H9 (cell line): ENCODE measurements around the gene JARID2. TPM values are rescaled to one million over a fixed set of nuclear protein-coding genes. Genes with fewer than 3 reads are reported as not detected.
A peak's percentile ranks its signal among the peaks of the same experiment; 100 is the strongest.

Experiments used
- DNase-seq: peaks from one replicate; pipeline ENCODE4 v3.0.0-alpha.2; 2017
- H2AFZ ChIP-seq: one replicate; pipeline ENCODE4 v1.6.1; 2013; ENCODE audit warnings: mild to moderate bottlenecking, low read length, control low read depth, moderate library complexity
- H2AK5ac ChIP-seq: 2 replicates; pipeline ENCODE4 v1.6.1; 2013; ENCODE audit warnings: low read length, control low read depth, mixed read lengths; ENCODE audit not compliant: insufficient read length
- H2BK120ac ChIP-seq: one replicate; pipeline ENCODE4 v1.6.1; 2013; ENCODE audit warnings: low read depth, mild to moderate bottlenecking, low read length, control low read depth, inconsistent platforms; ENCODE audit not compliant: poor library complexity, severe bottlenecking
- H2BK12ac ChIP-seq: 2 replicates; pipeline ENCODE4 v1.6.1; 2013; ENCODE audit warnings: low read length, control low read depth, mixed read lengths, low read depth; ENCODE audit not compliant: insufficient read length
- H2BK15ac ChIP-seq: 2 replicates; pipeline ENCODE4 v1.6.1; 2013; ENCODE audit warnings: low read depth, low read length, control low read depth
- H2BK20ac ChIP-seq: one replicate; pipeline ENCODE4 v1.6.1; 2013; ENCODE audit warnings: low read depth, mild to moderate bottlenecking, low read length, control low read depth, inconsistent platforms; ENCODE audit not compliant: poor library complexity, severe bottlenecking
- H2BK5ac ChIP-seq: 2 replicates; pipeline ENCODE4 v1.6.1; 2013; ENCODE audit warnings: low read length, control low read depth, mixed read lengths; ENCODE audit not compliant: insufficient read length
- H3K14ac ChIP-seq: 2 replicates; pipeline ENCODE4 v1.6.1; 2013; ENCODE audit warnings: low read length, control low read depth; ENCODE audit not compliant: insufficient read depth
- H3K18ac ChIP-seq: 2 replicates; pipeline ENCODE4 v1.6.1; 2013; ENCODE audit warnings: low read depth, mild to moderate bottlenecking, mixed read lengths, low read length, control low read depth; ENCODE audit not compliant: insufficient read length
- H3K23ac ChIP-seq: 2 replicates; pipeline ENCODE4 v1.6.1; 2013; ENCODE audit warnings: low read length, control low read depth, mixed read lengths, low read depth; ENCODE audit not compliant: insufficient read length
- H3K23me2 ChIP-seq: 2 replicates; pipeline ENCODE4 v1.6.1; 2013; ENCODE audit warnings: low read depth, mild to moderate bottlenecking, mixed read lengths, low read length, control low read depth; ENCODE audit not compliant: insufficient read length, poor library complexity, severe bottlenecking
- H3K27ac ChIP-seq: 2 replicates; pipeline ENCODE4 v1.5.1; 2013; ENCODE audit warnings: low read length, control low read depth, mixed read lengths, low read depth; ENCODE audit not compliant: insufficient read length
- H3K27me3 ChIP-seq: 2 replicates; pipeline ENCODE4 v1.6.1; 2013; ENCODE audit warnings: low read length, control low read depth, inconsistent platforms; ENCODE audit not compliant: insufficient read depth
- H3K4ac ChIP-seq: 2 replicates; pipeline ENCODE4 v1.6.1; 2013; ENCODE audit warnings: low read depth, mild to moderate bottlenecking, control low read depth, inconsistent platforms, low read length, moderate library complexity
- H3K4me1 ChIP-seq: 2 replicates; pipeline ENCODE4 v1.6.1; 2013; ENCODE audit warnings: low read length, control low read depth, inconsistent platforms; ENCODE audit not compliant: insufficient read depth
- H3K4me2 ChIP-seq: 2 replicates; pipeline ENCODE4 v1.6.1; 2013; ENCODE audit warnings: low read length, control low read depth, mixed read lengths; ENCODE audit not compliant: insufficient read length, insufficient read depth
- H3K56ac ChIP-seq: 2 replicates; pipeline ENCODE4 v1.6.1; 2013; ENCODE audit warnings: low read depth, mild to moderate bottlenecking, mixed read lengths, low read length, control low read depth; ENCODE audit not compliant: insufficient read length
- H3K79me1 ChIP-seq: 2 replicates; pipeline ENCODE4 v1.6.1; 2013; ENCODE audit warnings: low read depth, mild to moderate bottlenecking, moderate library complexity, low read length, control low read depth, inconsistent platforms; ENCODE audit not compliant: insufficient read depth, poor library complexity, severe bottlenecking
- H3K79me2 ChIP-seq: 2 replicates; pipeline ENCODE4 v1.6.1; 2013; ENCODE audit warnings: low read length, control low read depth, inconsistent platforms; ENCODE audit not compliant: insufficient read depth
- H3K9ac ChIP-seq: 2 replicates; pipeline ENCODE4 v1.6.1; 2013; ENCODE audit warnings: low read length, control low read depth, mixed read lengths; ENCODE audit not compliant: insufficient read length; ENCODE audit errors: extremely low read depth
- H3K9me3 ChIP-seq: one replicate; pipeline ENCODE4 v1.6.1; 2013; ENCODE audit warnings: low read depth, low read length, inconsistent platforms; ENCODE audit not compliant: control insufficient read depth
- H3T11ph ChIP-seq: one replicate; pipeline ENCODE4 v1.6.1; 2013; ENCODE audit warnings: mild to moderate bottlenecking, low read length, control low read depth, inconsistent platforms
- H4K20me1 ChIP-seq: one replicate; pipeline ENCODE4 v1.6.1; 2013; ENCODE audit not compliant: control insufficient read depth, insufficient read length, insufficient read depth
- H4K5ac ChIP-seq: 2 replicates; pipeline ENCODE4 v1.6.1; 2013; ENCODE audit warnings: low read depth, mild to moderate bottlenecking, mixed read lengths, low read length, control low read depth; ENCODE audit not compliant: insufficient read length
- H4K8ac ChIP-seq: replicated peaks from 2 replicates; pipeline ENCODE4 v1.6.1; 2013; ENCODE audit warnings: low read length, control low read depth, mixed read lengths, low read depth; ENCODE audit not compliant: insufficient read length
- H4K91ac ChIP-seq: 2 replicates; pipeline ENCODE4 v1.6.1; 2013; ENCODE audit warnings: low read depth, mild to moderate bottlenecking, moderate library complexity, mixed read lengths, low read length, control low read depth; ENCODE audit not compliant: insufficient read length
- H3K27ac Mint-ChIP-seq, 3 experiments: 2 replicates in 2 of 3; 3 replicates in 1 of 3; pipeline ENCODE4 v1.8.0; 2020 to 2021; ENCODE audit warnings: mixed read lengths in 3 of 3, mild to moderate bottlenecking in 1 of 3, moderate library complexity in 1 of 3
- H3K27me3 Mint-ChIP-seq: 2 replicates; pipeline ENCODE4 v1.8.0; 2021; ENCODE audit warnings: low read depth, mild to moderate bottlenecking, moderate library complexity, mixed read lengths
- H3K36me3 Mint-ChIP-seq, 3 experiments: 2 replicates in 2 of 3; 3 replicates in 1 of 3; pipeline ENCODE4 v1.8.0; 2020 to 2021; ENCODE audit warnings: low read depth in 3 of 3, mixed read lengths in 3 of 3; ENCODE audit not compliant: insufficient read depth in 1 of 3
- H3K4me1 Mint-ChIP-seq, 2 experiments: 2 replicates each; pipeline ENCODE4 v1.8.0; 2020; ENCODE audit warnings: mixed read lengths in 2 of 2
- H3K4me3 Mint-ChIP-seq, 2 experiments: 2 replicates in 1 of 2; 3 replicates in 1 of 2; pipeline ENCODE4 v1.8.0; 2020 to 2021; ENCODE audit warnings: mild to moderate bottlenecking in 2 of 2, mixed read lengths in 2 of 2, moderate library complexity in 1 of 2
- H3K9me3 Mint-ChIP-seq, 2 experiments: 2 replicates in 1 of 2; 3 replicates in 1 of 2; pipeline ENCODE4 v1.8.0; 2020; ENCODE audit warnings: mild to moderate bottlenecking in 2 of 2, mixed read lengths in 2 of 2, moderate library complexity in 1 of 2
- CTCF ChIP-seq: fragments of 200-600 bp; sonication (generic); conservative IDR thresholded peaks from 3 replicates; pipeline ENCODE4 v1.8.0; 2021; ENCODE audit warnings: antibody characterized with exemption, mild to moderate bottlenecking
- WGBS: extraction: QIAGEN DNeasy Blood & Tissue Kit; methylation state at CpG from one replicate; pipeline ENCODE4 v1.1.7; 2013; ENCODE audit warnings: missing lambda C conversion rate, low lambda C conversion rate, mixed read lengths; ENCODE audit not compliant: insufficient read length; ENCODE audit errors: extremely low coverage; 5-methylcytosine and 5-hydroxymethylcytosine counted together
- total RNA-seq: library from RNA; stranded (reverse); gene quantifications from 2 replicates; pipeline ENCODE4 v1.2.1, GENCODE V29; 2021

JARID2 gene
- total RNA-seq, 1 experiment from 2014 or later: 174 TPM

GRCh38 chr6:15562977-15563376, 317.1 kb downstream of the JARID2 start:
- Mint-ChIP-seq H3K4me1 (peaks cover 10 to 14% of the 10 kb centered on the region in 2 experiments), H3K36me3 (no peaks in the 10 kb centered on the region), H3K27me3 (no peaks in the 10 kb centered on the region), H3K9me3 (no peaks in the 10 kb centered on the region), H3K4me3 (no peak overlapping the region), H3K27ac (peak overlapping the region in 1 of 3 experiments; percentile 4; a peak in 1 of 7 replicates)
- no peak overlapping the region for H3K4ac ChIP-seq
- no peak overlapping the region for H3K18ac ChIP-seq
- H4K8ac ChIP-seq: no peak overlapping the region
- no peak for TF ChIP-seq CTCF
- H4K91ac ChIP-seq: no peak overlapping the region
- no CpG with 5 or more reads among the region's 1 CpG for WGBS
- H3K79me1 ChIP-seq: no peaks in the 10 kb centered on the region
- no peak overlapping the region for H2BK15ac ChIP-seq
- no peak overlapping the region for H2BK12ac ChIP-seq
- no peaks in the 10 kb centered on the region for H3K23me2 ChIP-seq
- no peaks in the 10 kb centered on the region; the same call in 1 of the 2 replicates for H3K4me1 ChIP-seq
- no peaks in the 10 kb centered on the region for H4K20me1 ChIP-seq
- no peak for DNase-seq
- no peak overlapping the region for H3K9ac ChIP-seq
- H2BK5ac ChIP-seq: no peak overlapping the region
- H3K9me3 ChIP-seq: no peaks in the 10 kb centered on the region
- no peak overlapping the region for H3K4me2 ChIP-seq
- no peak overlapping the region for H2AFZ ChIP-seq
- no peak overlapping the region for H3K23ac ChIP-seq
- no peaks in the 10 kb centered on the region for H3K27me3 ChIP-seq
- no peak overlapping the region for H2BK120ac ChIP-seq
- no peaks in the 10 kb centered on the region for H3K79me2 ChIP-seq
- H3T11ph ChIP-seq: no peak overlapping the region
- no peak overlapping the region for H2AK5ac ChIP-seq
- H3K56ac ChIP-seq: no peak overlapping the region
- no peak overlapping the region for H3K27ac ChIP-seq
- H3K14ac ChIP-seq: no peak overlapping the region
- no peak overlapping the region for H2BK20ac ChIP-seq
- no peak overlapping the region for H4K5ac ChIP-seq
